Activated CD4-positive, CD25-positive, alpha-beta regulatory T cell treated with anti-CD3 and anti-CD28 coated beads, Interleukin-2, amount 50 U/mL, for 72 hours (primary cell): ENCODE data around the gene PDE4D.

ENCODE experiments used
- DNase-seq: peaks from one replicate; pipeline ENCODE4 v3.0.0; 2021

The PDE4D gene

GRCh38 chr5:59731809-59732208 lies 161.7 kb downstream of the PDE4D start:
- no peak for DNase-seq

GRCh38 chr5:59729820-59730219 lies 163.7 kb downstream of the PDE4D start:
- no peak for DNase-seq

GRCh38 chr5:59729357-59729756 lies 164.2 kb downstream of the PDE4D start:
- no peak for DNase-seq

- no peak for DNase-seq
Observed at GRCh38 chr5:59728356-59728755, 165.2 kb downstream of the PDE4D start.

GRCh38 chr5:59727186-59727585 lies 166.3 kb downstream of the PDE4D start:
- no peak for DNase-seq

- DNase-seq = no peak
Observed at GRCh38 chr5:59725392-59725767, 168.1 kb downstream of the PDE4D start.

- DNase-seq = no peak
Observed at GRCh38 chr5:59724482-59725391, 168.8 kb downstream of the PDE4D start.

GRCh38 chr5:59722874-59723273 lies 170.7 kb downstream of the PDE4D start:
- no peak for DNase-seq

- DNase-seq = no peak
Observed at GRCh38 chr5:59721741-59722140, 171.8 kb downstream of the PDE4D start.

GRCh38 chr5:59720063-59720462 lies 173.5 kb downstream of the PDE4D start:
- DNase-seq = no peak

- no peak for DNase-seq
Observed at GRCh38 chr5:59716966-59717500, 176.5 kb downstream of the PDE4D start.

- no peak for DNase-seq
Observed at GRCh38 chr5:59716029-59716428, 177.5 kb downstream of the PDE4D start.

- DNase-seq = no peak
Observed at GRCh38 chr5:59715228-59715627, 178.3 kb downstream of the PDE4D start.

- DNase-seq = no peak
Observed at GRCh38 chr5:59713498-59713844, 180.1 kb downstream of the PDE4D start.

GRCh38 chr5:59712836-59713497 lies 180.6 kb downstream of the PDE4D start:
- no peak for DNase-seq

- no peak for DNase-seq
Observed at GRCh38 chr5:59711310-59711709, 182.2 kb downstream of the PDE4D start.

- no peak for DNase-seq
Observed at GRCh38 chr5:59709846-59710245, 183.7 kb downstream of the PDE4D start.

GRCh38 chr5:59709346-59709821 lies 184.1 kb downstream of the PDE4D start:
- no peak for DNase-seq

- no peak for DNase-seq
Observed at GRCh38 chr5:59704936-59705335, 188.6 kb downstream of the PDE4D start.

GRCh38 chr5:59703789-59704188 lies 189.7 kb downstream of the PDE4D start:
- no peak for DNase-seq

- DNase-seq = no peak
Observed at GRCh38 chr5:59698207-59699178, 195.0 kb downstream of the PDE4D start.

GRCh38 chr5:59694411-59694810 lies 199.1 kb downstream of the PDE4D start:
- no peak for DNase-seq
